Mesothelial cell of epicardium (in vitro differentiated cells): ENCODE results near the gene CENPT. TPM values are rescaled to one million over a fixed set of nuclear protein-coding genes. Genes with fewer than 3 reads are reported as not detected.
A peak's percentile ranks its signal among the peaks of the same experiment; 100 is the strongest.

Source experiments
- DNase-seq, 2 experiments: peaks; one replicate each; pipeline ENCODE4 v3.0.0; 2021; ENCODE audit warnings: low spot score in 2 of 2; ENCODE audit not compliant: unreplicated experiment in 2 of 2
- H3K27ac Mint-ChIP-seq: 2 replicates; pipeline ENCODE4 v1.8.0; 2021; ENCODE audit warnings: mixed read lengths
- H3K27me3 Mint-ChIP-seq: 2 replicates; pipeline ENCODE4 v1.8.0; 2021; ENCODE audit warnings: low read depth, mixed read lengths
- H3K36me3 Mint-ChIP-seq: 2 replicates; pipeline ENCODE4 v1.8.0; 2021; ENCODE audit warnings: mixed read lengths
- H3K4me1 Mint-ChIP-seq: 2 replicates; pipeline ENCODE4 v1.8.0; 2021; ENCODE audit warnings: mixed read lengths
- H3K4me3 Mint-ChIP-seq: 2 replicates; pipeline ENCODE4 v1.8.0; 2021; ENCODE audit warnings: mild to moderate bottlenecking, moderate library complexity, mixed read lengths
- H3K9me3 Mint-ChIP-seq: 2 replicates; pipeline ENCODE4 v1.8.0; 2021; ENCODE audit warnings: mixed read lengths
- total RNA-seq: library from RNA; stranded (reverse); gene quantifications from 3 replicates; pipeline ENCODE4 v1.2.1, GENCODE V29; 2021
- TF ChIP-seq, protein P1 (sequence below): fragments of 200-600 bp; sonication (generic); IDR thresholded peaks from one replicate; pipeline ENCODE4 v1.5.0; 2021; ENCODE audit warnings: antibody characterized with exemption; ENCODE audit not compliant: unreplicated experiment

The CENPT gene
- total RNA-seq, 1 donor from 2014 or later: 73.8 TPM

DNA sequence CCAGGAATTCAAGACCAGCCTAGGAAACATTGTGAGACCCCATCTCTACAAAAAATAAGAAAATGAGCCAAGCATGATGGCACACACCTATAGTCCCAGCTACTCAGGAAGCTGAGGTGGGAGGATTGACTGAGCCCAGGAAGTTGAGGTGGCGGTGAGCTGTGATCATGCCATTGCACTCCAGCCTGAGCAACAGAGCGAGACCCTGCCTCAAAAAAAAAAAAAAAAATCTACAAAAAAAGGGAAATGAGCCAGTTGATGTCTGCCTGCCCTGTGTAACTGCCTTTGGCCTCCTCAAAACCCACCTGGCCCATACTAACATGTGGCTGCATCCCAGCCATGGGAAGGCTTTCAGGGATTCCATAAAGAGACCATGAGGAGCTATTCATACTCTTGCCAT, 45.6 kb downstream of the CENPT start:
- TF ChIP-seq, protein P1, sequence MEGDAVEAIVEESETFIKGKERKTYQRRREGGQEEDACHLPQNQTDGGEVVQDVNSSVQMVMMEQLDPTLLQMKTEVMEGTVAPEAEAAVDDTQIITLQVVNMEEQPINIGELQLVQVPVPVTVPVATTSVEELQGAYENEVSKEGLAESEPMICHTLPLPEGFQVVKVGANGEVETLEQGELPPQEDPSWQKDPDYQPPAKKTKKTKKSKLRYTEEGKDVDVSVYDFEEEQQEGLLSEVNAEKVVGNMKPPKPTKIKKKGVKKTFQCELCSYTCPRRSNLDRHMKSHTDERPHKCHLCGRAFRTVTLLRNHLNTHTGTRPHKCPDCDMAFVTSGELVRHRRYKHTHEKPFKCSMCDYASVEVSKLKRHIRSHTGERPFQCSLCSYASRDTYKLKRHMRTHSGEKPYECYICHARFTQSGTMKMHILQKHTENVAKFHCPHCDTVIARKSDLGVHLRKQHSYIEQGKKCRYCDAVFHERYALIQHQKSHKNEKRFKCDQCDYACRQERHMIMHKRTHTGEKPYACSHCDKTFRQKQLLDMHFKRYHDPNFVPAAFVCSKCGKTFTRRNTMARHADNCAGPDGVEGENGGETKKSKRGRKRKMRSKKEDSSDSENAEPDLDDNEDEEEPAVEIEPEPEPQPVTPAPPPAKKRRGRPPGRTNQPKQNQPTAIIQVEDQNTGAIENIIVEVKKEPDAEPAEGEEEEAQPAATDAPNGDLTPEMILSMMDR: no peak
- no peak for DNase-seq
- Mint-ChIP-seq H3K4me1 (peaks cover 12% of the 10 kb centered on the region), H3K27ac (no peak overlapping the region), H3K9me3 (no peaks in the 10 kb centered on the region), H3K36me3 (peaks cover 18% of the 10 kb centered on the region), H3K4me3 (no peak overlapping the region), H3K27me3 (no peaks in the 10 kb centered on the region)

DNA sequence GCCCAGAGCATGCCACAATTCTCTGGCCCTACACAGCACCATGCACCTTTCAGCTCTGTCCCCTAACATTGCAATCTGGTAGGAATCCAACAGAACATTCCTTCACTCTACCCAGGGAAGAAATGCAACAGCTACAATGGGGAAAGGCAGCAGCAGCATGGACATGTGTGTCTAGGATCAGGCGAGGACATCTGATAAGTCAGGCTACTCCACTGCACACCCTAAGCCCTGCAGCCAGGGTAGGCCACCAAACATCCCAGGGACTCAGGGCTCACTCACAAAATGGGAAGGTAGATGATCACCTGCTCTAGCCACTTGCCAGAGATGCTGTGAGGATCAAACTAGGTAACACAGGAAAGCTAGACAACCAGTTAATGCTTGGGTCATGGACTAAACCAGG, 46.3 kb downstream of the CENPT start:
- Mint-ChIP-seq H3K9me3 (no peaks in the 10 kb centered on the region), H3K4me3 (no peak overlapping the region), H3K4me1 (peaks cover 17% of the 10 kb centered on the region), H3K27me3 (no peaks in the 10 kb centered on the region), H3K36me3 (peaks cover 22% of the 10 kb centered on the region), H3K27ac (no peak overlapping the region)
- no peak for DNase-seq
- TF ChIP-seq, protein P1: no peak

DNA sequence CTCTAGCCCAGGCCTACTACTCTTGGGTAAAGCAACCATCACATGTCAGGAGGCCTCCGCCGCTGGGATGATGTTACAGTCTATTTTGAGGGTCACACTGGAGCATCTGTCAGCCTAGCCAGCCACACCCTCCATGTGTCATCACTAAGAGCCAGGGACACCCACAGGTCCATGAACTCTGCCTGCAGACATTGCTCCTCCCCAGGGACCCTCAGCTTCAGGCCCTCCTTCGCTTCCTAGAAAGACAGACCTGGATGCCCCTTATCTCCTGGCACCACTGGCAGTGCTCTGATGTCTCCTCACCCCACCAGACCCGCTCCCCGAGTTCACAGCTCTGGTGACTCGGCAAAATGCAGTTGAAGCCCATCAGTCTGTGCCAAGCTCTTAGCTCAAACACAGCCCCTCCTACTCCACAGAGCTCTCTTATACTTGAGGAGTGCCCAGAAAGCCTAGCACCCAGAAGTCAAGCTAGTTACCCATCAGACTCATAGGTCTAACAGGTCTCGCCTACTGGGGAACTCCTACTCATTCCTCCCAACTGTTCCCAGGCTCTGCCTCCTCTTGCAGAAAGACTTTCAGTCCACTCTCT, 47.1 kb downstream of the CENPT start:
- H3K9me3 Mint-ChIP-seq: no peaks in the 10 kb centered on the region
- H3K4me1 Mint-ChIP-seq: peaks cover 12% of the 10 kb centered on the region
- no peak overlapping the region for H3K4me3 Mint-ChIP-seq
- H3K27me3 Mint-ChIP-seq: no peaks in the 10 kb centered on the region
- peaks cover 23% of the 10 kb centered on the region for H3K36me3 Mint-ChIP-seq
- TF ChIP-seq, protein P1: no peak
- DNase-seq: no peak
- no peak overlapping the region for H3K27ac Mint-ChIP-seq

DNA sequence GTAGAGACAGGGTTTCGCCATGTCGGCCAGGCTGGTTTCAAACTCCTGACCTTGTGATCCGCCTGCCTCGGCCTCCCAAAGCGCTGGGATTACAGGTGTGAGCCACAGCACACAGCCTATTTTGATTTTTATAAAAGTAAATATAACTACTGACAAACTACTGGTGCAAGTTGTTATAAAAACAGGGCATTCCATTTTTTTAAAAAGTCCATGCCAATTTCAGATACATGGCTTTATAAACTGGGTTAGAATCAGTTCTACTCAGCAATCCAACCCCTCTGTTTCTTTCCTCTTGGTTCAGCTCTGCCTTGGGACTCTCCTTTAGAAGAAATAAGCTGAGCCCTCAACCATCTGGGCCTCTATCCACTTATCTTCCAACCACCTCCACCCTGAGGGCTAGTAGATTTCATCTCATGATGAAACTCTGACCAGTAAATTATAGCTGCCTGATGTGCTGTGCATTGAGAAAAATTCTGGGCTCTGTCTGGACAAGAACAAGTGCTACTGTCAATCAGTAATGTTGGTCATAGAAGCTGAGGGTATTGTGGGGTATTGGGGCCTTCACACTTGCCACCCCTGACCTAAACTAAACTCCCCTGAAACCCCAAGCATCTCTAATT, 51.3 kb downstream of the CENPT start:
- Mint-ChIP-seq H3K27ac (peak overlapping the region; percentile 56), H3K27me3 (no peaks in the 10 kb centered on the region), H3K9me3 (no peaks in the 10 kb centered on the region), H3K4me3 (no peak overlapping the region), H3K36me3 (peaks cover 17% of the 10 kb centered on the region), H3K4me1 (peaks cover 4% of the 10 kb centered on the region)
- TF ChIP-seq, protein P1: no peak
- DNase-seq: no peak

DNA sequence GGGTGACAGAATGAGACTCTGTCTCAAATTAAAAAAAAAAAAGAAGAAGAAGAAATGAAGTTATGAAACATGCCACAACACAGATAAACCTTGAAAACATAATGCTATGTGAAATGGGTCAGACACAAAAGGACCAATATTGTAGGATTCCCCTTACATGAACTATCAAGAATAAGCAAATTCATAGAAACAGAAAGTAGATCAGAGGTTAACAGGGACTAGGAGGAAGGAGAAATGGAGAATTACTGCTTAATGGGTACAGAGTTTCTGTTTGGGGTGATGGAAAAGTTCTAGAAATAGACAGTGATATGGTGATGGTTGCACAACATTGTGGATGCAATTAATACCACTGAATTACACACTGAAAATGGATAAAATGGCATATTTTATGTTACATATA, 57.4 kb downstream of the CENPT start:
- Mint-ChIP-seq H3K4me1 (no peaks in the 10 kb centered on the region), H3K9me3 (no peaks in the 10 kb centered on the region), H3K27ac (no peak overlapping the region), H3K36me3 (peaks cover 4% of the 10 kb centered on the region), H3K27me3 (no peaks in the 10 kb centered on the region), H3K4me3 (no peak overlapping the region)
- TF ChIP-seq, protein P1: no peak
- no peak for DNase-seq
